Mucosa of descending colon (tissue), 3 donors: Measurements from ENCODE around the gene ARL6IP5. TPM values are rescaled to one million over a fixed set of nuclear protein-coding genes. Genes with fewer than 3 reads are reported as not detected.
A peak's percentile ranks its signal among the peaks of the same experiment; 100 is the strongest.

Experiments
- ATAC-seq: fragments of 200-7000 bp; cut with Tn5 transposase; one replicate; pipeline ENCODE4 v1.9.1; 2020; ENCODE audit warnings: mild to moderate bottlenecking, moderate library complexity
- DNase-seq, 3 donors: peaks; one replicate each; pipeline ENCODE4 v3.0.0-alpha.2; 2020
- H3K36me3 ChIP-seq: fragments of 200-600 bp; one replicate; pipeline ENCODE4 v1.8.0; 2021; ENCODE audit warnings: low read depth, mild to moderate bottlenecking
- H3K4me1 ChIP-seq: fragments of 200-600 bp; one replicate; pipeline ENCODE4 v1.8.0; 2021; ENCODE audit warnings: low read depth, mild to moderate bottlenecking
- H3K4me3 ChIP-seq: fragments of 200-600 bp; one replicate; pipeline ENCODE4 v1.8.0; 2021; ENCODE audit warnings: mild to moderate bottlenecking
- H3K9me3 ChIP-seq: fragments of 200-600 bp; one replicate; pipeline ENCODE4 v1.8.0; 2021; ENCODE audit warnings: mild to moderate bottlenecking
- intact Hi-C, 2 donors: fragments of 100-400 bp; cut with DNase I in 1 of 2; cut with micrococcal nuclease in 1 of 2; formaldehyde crosslinking; loops; one replicate each; pipeline versions ENCODE4 v1.11.0 to v1.11.1; 2022; cut with DNase I, micrococcal nuclease
- total RNA-seq, 3 donors: library from RNA; stranded (reverse); fragmentation: NEBNext Ultra II Directional in 2 of 3; extraction: Animal tissue kit (Norgen Biotek cat#: 25700) in 2 of 3; gene quantifications; one replicate each; pipeline versions ENCODE4 v1.2.1 to v1.2.4, GENCODE V29; 2021 to 2023
- TF ChIP-seq, protein P1 (sequence below): fragments of 200-600 bp; IDR thresholded peaks from one replicate; pipeline ENCODE4 v1.8.0; 2022; ENCODE audit warnings: antibody characterized with exemption, mild to moderate bottlenecking
- donor health status: DM: no; HTN: no; CAD: no; lungs with moderate emphysema.
- donor health status: DM: no; HTN: no; CAD: no.
- donor health status: DM: no; HTN: yes; CAD: no.

Gene ARL6IP5
- total RNA-seq, 3 donors from 2014 or later, result 111 to 129 (median 119) TPM

DNA sequence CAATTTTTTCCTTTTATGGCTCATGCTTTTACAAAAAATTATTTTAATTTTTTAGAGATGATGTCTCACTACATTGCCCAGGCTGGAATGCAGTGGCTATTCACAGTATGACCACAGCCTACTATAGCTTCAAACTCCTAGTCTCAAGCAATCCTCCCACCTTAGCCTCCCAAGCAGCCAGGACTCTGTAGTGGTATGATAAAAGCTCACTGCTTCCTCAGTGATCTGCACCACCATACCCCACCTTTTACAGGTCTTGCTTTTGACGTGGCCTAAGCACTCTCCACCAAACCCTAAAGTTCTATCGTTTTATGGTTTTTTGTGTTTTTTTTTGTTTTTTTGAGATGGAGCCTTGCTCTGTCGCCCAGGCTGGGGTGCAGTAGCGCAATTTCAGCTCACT is 18.6 kb upstream of the ARL6IP5 start:
- ATAC-seq, result no peak
- DNase-seq, result no peak
- Histone ChIP-seq H3K4me1 (no peaks in the 10 kb centered on the region), H3K9me3 (no peaks in the 10 kb centered on the region), H3K36me3 (no peaks in the 10 kb centered on the region), H3K4me3 (no peak overlapping the region)
- TF ChIP-seq, protein P1, sequence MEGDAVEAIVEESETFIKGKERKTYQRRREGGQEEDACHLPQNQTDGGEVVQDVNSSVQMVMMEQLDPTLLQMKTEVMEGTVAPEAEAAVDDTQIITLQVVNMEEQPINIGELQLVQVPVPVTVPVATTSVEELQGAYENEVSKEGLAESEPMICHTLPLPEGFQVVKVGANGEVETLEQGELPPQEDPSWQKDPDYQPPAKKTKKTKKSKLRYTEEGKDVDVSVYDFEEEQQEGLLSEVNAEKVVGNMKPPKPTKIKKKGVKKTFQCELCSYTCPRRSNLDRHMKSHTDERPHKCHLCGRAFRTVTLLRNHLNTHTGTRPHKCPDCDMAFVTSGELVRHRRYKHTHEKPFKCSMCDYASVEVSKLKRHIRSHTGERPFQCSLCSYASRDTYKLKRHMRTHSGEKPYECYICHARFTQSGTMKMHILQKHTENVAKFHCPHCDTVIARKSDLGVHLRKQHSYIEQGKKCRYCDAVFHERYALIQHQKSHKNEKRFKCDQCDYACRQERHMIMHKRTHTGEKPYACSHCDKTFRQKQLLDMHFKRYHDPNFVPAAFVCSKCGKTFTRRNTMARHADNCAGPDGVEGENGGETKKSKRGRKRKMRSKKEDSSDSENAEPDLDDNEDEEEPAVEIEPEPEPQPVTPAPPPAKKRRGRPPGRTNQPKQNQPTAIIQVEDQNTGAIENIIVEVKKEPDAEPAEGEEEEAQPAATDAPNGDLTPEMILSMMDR, result no peak
- intact Hi-C loops, result no loop called here

DNA sequence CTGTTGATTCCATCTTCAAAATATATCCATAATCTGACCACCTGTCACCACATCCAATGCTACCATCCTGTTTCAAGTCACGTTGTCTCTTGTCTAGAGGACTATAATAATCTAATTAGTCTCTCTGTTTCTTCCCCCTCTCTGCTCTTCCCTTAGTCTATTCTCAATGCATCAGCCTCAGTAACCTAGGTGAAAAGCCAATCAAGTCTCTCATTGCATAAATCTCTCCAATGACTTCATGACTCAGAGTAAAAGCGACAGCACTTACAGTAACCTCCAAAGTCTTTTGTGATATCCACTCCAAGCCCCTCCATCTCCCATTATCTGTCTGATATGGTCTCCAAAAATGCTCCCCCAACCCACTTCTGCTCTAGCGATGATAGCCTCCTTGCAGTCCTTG is 11.8 kb upstream of the ARL6IP5 start:
- DNase-seq (no peak), ATAC-seq (no peak)
- intact Hi-C loops, result no loop called here
- H3K4me3 ChIP-seq, result no peak overlapping the region
- TF ChIP-seq, protein P1, result no peak
- no peaks in the 10 kb centered on the region for H3K9me3 ChIP-seq
- no peaks in the 10 kb centered on the region for H3K36me3 ChIP-seq
- H3K4me1 ChIP-seq, result no peaks in the 10 kb centered on the region

DNA sequence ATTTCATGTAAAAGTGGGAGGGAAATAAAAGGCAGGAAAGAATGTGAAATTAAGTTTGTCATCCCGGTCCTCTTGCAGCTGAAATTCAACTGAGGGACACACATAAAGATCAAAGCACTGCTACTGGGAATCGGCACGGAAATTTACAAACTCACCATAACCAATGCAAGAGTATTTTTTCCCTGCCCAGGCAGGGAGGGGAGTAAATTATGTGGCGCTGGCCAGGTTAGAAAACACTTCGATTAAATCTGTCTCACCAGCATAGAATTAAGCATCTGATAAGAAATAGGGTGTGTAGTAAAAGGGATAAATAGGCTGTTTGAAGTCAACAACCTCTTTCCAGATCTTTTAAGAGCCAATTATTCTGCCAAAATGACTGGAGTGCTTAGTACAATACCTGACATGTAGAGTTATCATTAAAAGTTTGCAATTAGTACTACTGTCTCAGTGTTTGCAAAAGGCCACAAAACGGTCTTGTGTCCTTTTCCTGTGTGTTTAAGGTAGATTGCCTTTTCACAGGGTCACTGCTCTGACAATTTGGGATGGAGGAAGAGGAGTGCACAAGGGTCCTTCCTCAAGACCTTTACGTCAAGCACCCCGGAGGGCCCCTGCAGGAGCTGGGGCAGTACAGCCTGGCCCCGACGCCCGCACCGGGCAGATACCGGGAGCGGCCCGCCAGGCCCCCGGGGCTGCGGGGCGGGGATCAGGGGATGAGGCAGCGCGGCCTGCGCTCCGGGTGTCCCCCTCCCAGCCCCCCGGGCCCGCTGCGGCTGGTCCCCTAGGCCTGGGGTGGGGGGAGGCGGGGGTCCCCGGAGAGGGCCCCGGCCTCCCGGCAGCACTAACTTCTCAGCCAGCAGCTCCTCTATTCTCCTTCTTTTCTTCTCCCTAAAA is 5.2 kb upstream of the ARL6IP5 start:
- intact Hi-C loops, result no loop called here
- peak; percentile 60 for ATAC-seq
- DNase-seq, result peak; percentile 28 to 67 (median 54)
- Histone ChIP-seq H3K4me1 (peaks cover 23% of the 10 kb centered on the region), H3K9me3 (no peaks in the 10 kb centered on the region), H3K36me3 (no peaks in the 10 kb centered on the region), H3K4me3 (peak overlapping the region; percentile 66)
- TF ChIP-seq, protein P1, result no peak

DNA sequence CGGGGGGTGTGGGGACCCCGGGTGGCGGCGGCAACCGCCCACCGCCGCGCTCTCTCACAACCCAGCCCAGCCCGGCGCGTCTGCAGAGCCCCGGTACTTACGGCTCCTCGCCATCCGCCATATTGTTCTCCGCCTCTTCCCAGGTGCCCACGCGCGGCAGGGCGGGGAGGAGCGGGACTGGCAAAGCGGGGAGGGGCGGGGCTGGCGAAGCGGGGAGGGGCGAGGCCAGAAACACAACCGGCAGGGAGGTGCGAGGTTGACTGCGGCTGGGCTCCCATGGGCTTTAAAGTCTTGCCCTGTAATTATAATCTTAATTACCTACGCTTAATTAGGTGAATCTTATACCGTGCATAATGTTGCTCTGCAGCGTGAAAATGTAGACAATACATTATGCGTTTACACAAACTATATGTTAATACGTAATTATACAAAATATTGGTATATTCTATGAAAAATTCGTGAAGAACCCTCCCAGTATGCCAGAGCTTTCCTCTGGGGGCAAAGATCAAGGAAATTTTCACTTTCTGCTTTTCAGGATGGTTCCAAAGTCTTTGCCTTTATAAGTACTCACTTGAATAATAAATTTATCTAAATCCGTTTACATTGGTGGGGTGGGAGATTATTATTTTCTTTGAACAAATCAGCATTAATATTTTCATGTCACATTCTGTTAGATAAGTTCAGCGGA is 4.4 kb upstream of the ARL6IP5 start, which contains the start of gene UBA3:
UBA3 (minus strand) TSS at position 133 of the 688 bp plus-strand sequence; CDS start at position 121, 12 bp downstream.
- H3K36me3 ChIP-seq, result no peaks in the 10 kb centered on the region
- no peaks in the 10 kb centered on the region for H3K9me3 ChIP-seq
- peak within 1 kb of the TSS; percentile 66 for H3K4me3 ChIP-seq
- TF ChIP-seq, protein P1, result no peak
- intact Hi-C loops, result no loop called here
- peak; percentile 90 for ATAC-seq
- H3K4me1 ChIP-seq, result peaks cover 25% of the 10 kb centered on the region
- peak; percentile 95 to 96 (median 95) for DNase-seq

DNA sequence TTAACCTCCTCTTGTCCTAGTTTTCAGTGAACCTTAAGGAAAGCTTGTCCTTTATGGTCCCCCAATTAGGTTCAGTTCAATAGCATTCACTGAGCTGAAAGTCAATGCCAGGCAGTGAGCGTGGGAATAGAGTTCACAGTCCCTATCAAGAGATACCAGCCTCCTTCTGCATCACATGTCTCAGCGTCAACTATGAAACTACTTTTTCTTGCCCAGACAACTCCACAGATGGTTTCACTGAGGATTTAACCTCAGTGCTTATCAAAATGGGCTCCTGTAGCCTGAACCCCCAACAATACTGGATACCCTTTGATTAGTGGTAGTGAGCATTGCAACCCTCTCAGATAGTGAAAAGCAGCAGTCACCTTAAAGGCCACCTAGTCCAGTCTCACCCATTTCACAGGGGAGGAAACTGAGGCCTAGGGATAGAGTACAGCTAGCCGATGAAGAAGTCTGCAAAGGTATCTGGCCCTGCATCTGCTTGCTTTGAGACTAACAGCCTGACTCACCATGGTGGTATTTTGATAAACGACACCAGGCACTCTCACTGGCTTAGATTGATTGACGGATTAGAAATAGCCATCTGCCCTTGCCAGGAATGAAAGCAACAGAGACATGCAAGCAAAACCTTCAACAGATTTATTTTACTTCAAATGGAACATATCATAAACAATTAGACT is 3.0 kb upstream of the ARL6IP5 start:
- Histone ChIP-seq H3K4me1 (peaks cover 32% of the 10 kb centered on the region), H3K4me3 (no peak overlapping the region)
- no peak for DNase-seq

More for the DNA sequence above, 3.0 kb upstream of the ARL6IP5 start:
- Histone ChIP-seq H3K9me3 (no peaks in the 10 kb centered on the region), H3K36me3 (no peaks in the 10 kb centered on the region)
- ATAC-seq, result no peak
- TF ChIP-seq, protein P1, result no peak
- intact Hi-C loops, result no loop called here
